Panc1 (cell line): Measurements from ENCODE around the gene SNRNP35. TPM values are rescaled to one million over a fixed set of nuclear protein-coding genes. Genes with fewer than 3 reads are reported as not detected.
A peak's percentile ranks its signal among the peaks of the same experiment; 100 is the strongest.

ENCODE experiments used
- ATAC-seq: fragments of 200-7000 bp; cut with Tn5 transposase; 2 replicates; pipeline ENCODE4 v1.9.1; 2020; ENCODE audit warnings: mild to moderate bottlenecking, moderate library complexity
- BruUV-seq: library from RNA; stranded (reverse); fragments of 400-500 nt; replicated peaks from 2 replicates; lab custom pipeline; 2021; lab: Mats Ljungman, UMichigan
- CTCF ChIA-PET: fragments of 300-600 bp; sonication (Branson Sonifier 250); formaldehyde crosslinking; loops from one replicate; lab custom pipeline; 2022; ENCODE audit warnings: antibody characterized with exemption; lab: Charles Lee
- POLR2A ChIA-PET: fragments of 300-600 bp; sonication (Branson Sonifier 250); formaldehyde crosslinking; loops from one replicate; lab custom pipeline; 2022; ENCODE audit warnings: antibody characterized with exemption; lab: Charles Lee
- DNase-seq: peaks from one replicate; pipeline ENCODE4 v3.0.0-alpha.2; 2010; ENCODE audit warnings: low read depth, low spot score
- H3K27ac ChIP-seq: 2 replicates; pipeline ENCODE4 v1.5.1; 2011; ENCODE audit warnings: mild to moderate bottlenecking, low read length, inconsistent platforms
- H3K27me3 ChIP-seq: fragments of 200-500 bp; sonication (Bioruptor generic); 2 replicates; pipeline ENCODE4 v1.6.0; 2014; ENCODE audit warnings: low read length, inconsistent platforms; ENCODE audit not compliant: control insufficient read depth, insufficient read depth
- H3K36me3 ChIP-seq: fragments of 200-500 bp; sonication (Bioruptor generic); 2 replicates; pipeline ENCODE4 v1.5.1; 2014; ENCODE audit warnings: inconsistent platforms, mild to moderate bottlenecking, low read length, moderate library complexity; ENCODE audit not compliant: control insufficient read depth, insufficient read depth
- H3K4me1 ChIP-seq: 2 replicates; pipeline ENCODE4 v1.5.1; 2011; ENCODE audit warnings: inconsistent platforms, mild to moderate bottlenecking, low read length, moderate library complexity; ENCODE audit not compliant: control insufficient read depth, insufficient read depth
- H3K4me3 ChIP-seq, 2 experiments: 2 replicates each; pipeline ENCODE4 v1.5.1; 2011 to 2012; ENCODE audit warnings: low read depth in 2 of 2, low read length in 2 of 2, mild to moderate bottlenecking in 2 of 2, inconsistent platforms in 1 of 2, moderate library complexity in 1 of 2
- H3K9me3 ChIP-seq: fragments of 200-500 bp; sonication (Bioruptor generic); 2 replicates; pipeline ENCODE4 v1.5.1; 2014; ENCODE audit warnings: low read depth, mild to moderate bottlenecking, inconsistent platforms, low read length, moderate library complexity; ENCODE audit not compliant: control insufficient read depth, insufficient read depth
- POLR2AphosphoS5 ChIP-seq: IDR thresholded peaks from 2 replicates; pipeline ENCODE4 v1.6.1; 2012; ENCODE audit warnings: mild to moderate bottlenecking, low read depth, low read length, moderate library complexity
- SIN3A ChIP-seq: IDR thresholded peaks from 2 replicates; pipeline ENCODE4 v1.6.1; 2012; ENCODE audit warnings: low read depth, mild to moderate bottlenecking, low read length, moderate library complexity, borderline replicate concordance; ENCODE audit not compliant: insufficient read depth
- TCF7L2 ChIP-seq: IDR thresholded peaks from 2 replicates; pipeline ENCODE4 v1.6.1; 2011; ENCODE audit warnings: mild to moderate bottlenecking, low read depth, low read length, inconsistent platforms
- in situ Hi-C: cut with HindIII; loops from 2 replicates; pipeline ENCODE4 v1.10.0; 2016; ENCODE audit warnings: low sequenced_read_pairs, low pct_unique_long_range_greater_than_20kb
- intact Hi-C: fragments of 100-400 bp; cut with micrococcal nuclease; formaldehyde crosslinking; loops from one replicate; pipeline ENCODE4 v1.10.0; 2022; ENCODE audit not compliant: unreplicated experiment
- total RNA-seq: library from RNA; stranded (reverse); gene quantifications from one replicate; pipeline ENCODE4 v1.2.1, GENCODE V29; 2021; ENCODE audit not compliant: unreplicated experiment
- TF ChIP-seq, protein P1 (sequence below), 2 experiments: IDR thresholded peaks; 2 replicates each; pipeline ENCODE4 v1.6.1; 2011 to 2012; ENCODE audit warnings: low read depth in 2 of 2, control low read depth in 1 of 2, low read length in 1 of 2, mild to moderate bottlenecking in 1 of 2, moderate library complexity in 1 of 2; ENCODE audit not compliant: insufficient read depth in 1 of 2
- TF ChIP-seq, protein P2 (sequence below): fragments of 450-650 bp; IDR thresholded peaks from 2 replicates; pipeline ENCODE4 v1.5.1; 2017; ENCODE audit warnings: mild to moderate bottlenecking

Gene SNRNP35
- total RNA-seq, 1 experiment from 2014 or later: 16.5 TPM

DNA sequence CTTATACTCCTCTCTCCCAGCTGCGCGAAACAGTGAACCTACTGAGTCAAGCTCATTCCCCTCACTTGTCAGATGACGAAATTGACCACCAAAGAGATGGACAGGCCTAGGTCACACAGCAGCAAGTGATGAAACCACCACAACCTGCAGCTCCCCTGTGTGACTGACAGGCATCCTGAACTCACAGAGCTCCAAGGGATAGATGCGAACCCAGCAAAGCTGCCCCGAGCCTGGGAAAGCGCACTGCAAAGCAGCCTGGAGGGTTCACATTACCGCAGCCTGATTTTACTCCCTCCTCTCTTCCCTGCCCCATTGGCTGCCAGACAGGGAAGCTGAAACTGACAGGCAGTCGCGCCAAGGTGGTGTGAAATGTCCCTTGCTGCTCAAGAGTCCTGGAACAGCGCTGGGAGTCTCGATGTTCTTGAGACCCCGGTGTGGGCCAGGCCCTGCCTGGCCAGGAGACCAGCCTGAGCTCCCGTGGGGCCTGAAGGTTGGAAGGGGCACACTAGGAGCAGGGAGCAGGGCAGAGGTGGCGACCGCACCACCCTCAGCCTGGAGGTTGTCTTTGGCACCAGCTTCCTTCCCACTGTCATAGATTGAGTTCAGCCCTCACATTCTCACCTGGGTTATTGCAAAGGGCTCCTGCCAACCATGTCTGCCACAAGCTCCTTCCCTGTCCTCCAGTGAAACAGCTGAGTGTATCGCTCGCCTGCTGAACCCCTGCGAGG lies 36.3 kb downstream of the SNRNP35 start:
- DNase-seq (no peak), ATAC-seq (peak; percentile 56)
- intact Hi-C loops (no loop called here), in situ Hi-C loops (no loop called here)
- TF ChIP-seq, protein P1, sequence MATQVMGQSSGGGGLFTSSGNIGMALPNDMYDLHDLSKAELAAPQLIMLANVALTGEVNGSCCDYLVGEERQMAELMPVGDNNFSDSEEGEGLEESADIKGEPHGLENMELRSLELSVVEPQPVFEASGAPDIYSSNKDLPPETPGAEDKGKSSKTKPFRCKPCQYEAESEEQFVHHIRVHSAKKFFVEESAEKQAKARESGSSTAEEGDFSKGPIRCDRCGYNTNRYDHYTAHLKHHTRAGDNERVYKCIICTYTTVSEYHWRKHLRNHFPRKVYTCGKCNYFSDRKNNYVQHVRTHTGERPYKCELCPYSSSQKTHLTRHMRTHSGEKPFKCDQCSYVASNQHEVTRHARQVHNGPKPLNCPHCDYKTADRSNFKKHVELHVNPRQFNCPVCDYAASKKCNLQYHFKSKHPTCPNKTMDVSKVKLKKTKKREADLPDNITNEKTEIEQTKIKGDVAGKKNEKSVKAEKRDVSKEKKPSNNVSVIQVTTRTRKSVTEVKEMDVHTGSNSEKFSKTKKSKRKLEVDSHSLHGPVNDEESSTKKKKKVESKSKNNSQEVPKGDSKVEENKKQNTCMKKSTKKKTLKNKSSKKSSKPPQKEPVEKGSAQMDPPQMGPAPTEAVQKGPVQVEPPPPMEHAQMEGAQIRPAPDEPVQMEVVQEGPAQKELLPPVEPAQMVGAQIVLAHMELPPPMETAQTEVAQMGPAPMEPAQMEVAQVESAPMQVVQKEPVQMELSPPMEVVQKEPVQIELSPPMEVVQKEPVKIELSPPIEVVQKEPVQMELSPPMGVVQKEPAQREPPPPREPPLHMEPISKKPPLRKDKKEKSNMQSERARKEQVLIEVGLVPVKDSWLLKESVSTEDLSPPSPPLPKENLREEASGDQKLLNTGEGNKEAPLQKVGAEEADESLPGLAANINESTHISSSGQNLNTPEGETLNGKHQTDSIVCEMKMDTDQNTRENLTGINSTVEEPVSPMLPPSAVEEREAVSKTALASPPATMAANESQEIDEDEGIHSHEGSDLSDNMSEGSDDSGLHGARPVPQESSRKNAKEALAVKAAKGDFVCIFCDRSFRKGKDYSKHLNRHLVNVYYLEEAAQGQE (IDR thresholded peaks at IDR 0.05; ENCODE audit: insufficient read depth in 1 of 2, low read depth in 2 of 2, low read length in 1 of 2): no peak
- TF ChIP-seq TCF7L2 (no peak), POLR2AphosphoS5 (no peak), SIN3A (no peak)
- TF ChIP-seq, protein P2, sequence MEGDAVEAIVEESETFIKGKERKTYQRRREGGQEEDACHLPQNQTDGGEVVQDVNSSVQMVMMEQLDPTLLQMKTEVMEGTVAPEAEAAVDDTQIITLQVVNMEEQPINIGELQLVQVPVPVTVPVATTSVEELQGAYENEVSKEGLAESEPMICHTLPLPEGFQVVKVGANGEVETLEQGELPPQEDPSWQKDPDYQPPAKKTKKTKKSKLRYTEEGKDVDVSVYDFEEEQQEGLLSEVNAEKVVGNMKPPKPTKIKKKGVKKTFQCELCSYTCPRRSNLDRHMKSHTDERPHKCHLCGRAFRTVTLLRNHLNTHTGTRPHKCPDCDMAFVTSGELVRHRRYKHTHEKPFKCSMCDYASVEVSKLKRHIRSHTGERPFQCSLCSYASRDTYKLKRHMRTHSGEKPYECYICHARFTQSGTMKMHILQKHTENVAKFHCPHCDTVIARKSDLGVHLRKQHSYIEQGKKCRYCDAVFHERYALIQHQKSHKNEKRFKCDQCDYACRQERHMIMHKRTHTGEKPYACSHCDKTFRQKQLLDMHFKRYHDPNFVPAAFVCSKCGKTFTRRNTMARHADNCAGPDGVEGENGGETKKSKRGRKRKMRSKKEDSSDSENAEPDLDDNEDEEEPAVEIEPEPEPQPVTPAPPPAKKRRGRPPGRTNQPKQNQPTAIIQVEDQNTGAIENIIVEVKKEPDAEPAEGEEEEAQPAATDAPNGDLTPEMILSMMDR: no peak
- no peak overlapping the region for H3K4me3 ChIP-seq
- BruUV-seq: no TSS peak
- H3K27ac ChIP-seq: no peak overlapping the region
- H3K27me3 ChIP-seq: no peaks in the 10 kb centered on the region
- ChIA-PET POLR2A (interaction anchor here (0.7 kb wide), 1 partner anchor 11 kb away, joined by 6 read pairs; no protein-coding TSS in a partner anchor), CTCF (no interaction called here)
- no peaks in the 10 kb centered on the region for H3K36me3 ChIP-seq
- no peaks in the 10 kb centered on the region for H3K4me1 ChIP-seq
- H3K9me3 ChIP-seq: no peaks in the 10 kb centered on the region

DNA sequence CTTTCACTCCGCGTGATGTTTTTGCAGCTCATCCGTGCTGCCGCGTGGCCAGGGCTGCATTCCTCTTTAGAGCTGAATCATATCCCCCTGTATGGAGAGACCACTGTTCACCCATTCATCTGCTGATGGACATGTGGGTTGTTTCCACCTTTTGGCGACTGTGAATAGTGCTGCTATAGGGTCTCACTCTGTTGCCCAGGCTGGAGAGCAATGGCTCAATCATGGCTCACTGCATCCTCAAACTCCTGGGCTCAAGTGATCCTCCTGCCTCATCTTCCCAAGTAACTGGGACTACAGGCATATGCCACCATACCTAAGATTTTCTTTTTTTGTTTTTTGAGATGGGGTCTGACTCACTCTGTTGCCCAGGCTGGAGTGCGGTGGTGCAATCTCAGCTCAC lies 39.1 kb downstream of the SNRNP35 start:
- BruUV-seq: no TSS peak
- in situ Hi-C loops: no loop called here
- H3K4me3 ChIP-seq: no peak overlapping the region
- no peaks in the 10 kb centered on the region for H3K4me1 ChIP-seq
- no peak for ATAC-seq
- H3K27ac ChIP-seq: no peak overlapping the region
- no peak for DNase-seq
- CTCF ChIA-PET: no interaction called here
- no peaks in the 10 kb centered on the region for H3K36me3 ChIP-seq
- POLR2A ChIA-PET: interaction anchor here (0.5 to 0.6 kb wide), 2 partner anchors 104 to 127 kb away, joined by 5 to 7 read pairs; no protein-coding TSS in a partner anchor
- no peaks in the 10 kb centered on the region for H3K9me3 ChIP-seq
- H3K27me3 ChIP-seq: no peaks in the 10 kb centered on the region
- intact Hi-C loops: no loop called here
- no peak for TF ChIP-seq POLR2AphosphoS5
- TF ChIP-seq, protein P1 (IDR thresholded peaks at IDR 0.05; ENCODE audit: insufficient read depth in 1 of 2, low read depth in 2 of 2, low read length in 1 of 2): no peak
- no peak for TF ChIP-seq SIN3A
- TF ChIP-seq TCF7L2: no peak
- TF ChIP-seq, protein P2: no peak
